ENCODE measurements around the gene TBX1. TPM values are rescaled to one million over a fixed set of nuclear protein-coding genes. Genes with fewer than 3 reads are reported as not detected.
"Not testable (repeated sequence)": the region's sequence is repeated elsewhere in the genome, so short reads cannot be mapped to it uniquely, and the experiment has no call there.

Gene TBX1
- total RNA-seq, 2 experiments from 2014 or later, result not detected

DNA sequence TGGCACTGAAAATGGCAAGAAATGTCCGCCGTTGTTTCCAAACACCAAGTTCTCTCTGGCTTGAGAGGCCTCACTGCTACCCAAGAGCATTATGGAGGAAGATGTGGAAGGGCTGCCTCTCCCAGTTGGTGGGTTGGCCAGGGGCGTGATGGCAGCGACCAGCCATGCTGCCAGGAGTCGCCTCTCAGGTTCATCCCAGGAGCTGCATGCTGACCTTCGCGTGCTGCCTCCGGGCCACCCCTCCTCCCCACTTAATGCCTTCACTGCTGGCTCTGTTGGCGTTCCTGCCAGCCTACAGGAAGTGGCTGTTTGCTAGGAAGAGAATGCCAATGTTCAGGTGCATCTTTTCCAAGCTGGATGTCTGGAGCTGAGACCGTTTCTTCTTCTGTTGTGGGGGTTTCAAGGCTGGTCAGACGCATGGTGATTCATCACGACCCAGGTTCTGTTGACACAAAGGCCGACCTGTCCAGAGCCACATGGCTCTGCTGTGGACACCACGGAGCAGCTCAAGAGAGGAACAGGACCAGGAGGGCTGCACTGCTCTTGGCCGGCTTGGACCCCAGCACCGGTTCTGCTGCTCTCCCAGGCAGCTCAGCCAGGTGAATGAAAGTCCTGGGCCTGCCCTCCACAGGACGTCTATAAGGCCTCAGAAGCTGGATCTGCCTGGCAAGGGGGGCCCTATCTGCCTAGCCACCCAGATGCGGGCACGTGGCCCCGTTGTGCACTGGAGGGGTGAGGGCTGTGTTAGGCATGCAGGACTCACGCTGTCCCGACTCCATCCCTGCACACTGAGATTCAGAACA is 25.1 kb downstream of the TBX1 start:
- peaks cover 8% of the 10 kb centered on the region for H3K27me3 Mint-ChIP-seq
- H3K4me1 Mint-ChIP-seq, result no peaks in the 10 kb centered on the region
- no peak overlapping the region for H3K4me3 Mint-ChIP-seq
- no peaks in the 10 kb centered on the region for H3K9me3 Mint-ChIP-seq
- H3K36me3 Mint-ChIP-seq, result peaks cover 8% of the 10 kb centered on the region
- no peak for DNase-seq
- H3K27ac Mint-ChIP-seq, result no peak overlapping the region

DNA sequence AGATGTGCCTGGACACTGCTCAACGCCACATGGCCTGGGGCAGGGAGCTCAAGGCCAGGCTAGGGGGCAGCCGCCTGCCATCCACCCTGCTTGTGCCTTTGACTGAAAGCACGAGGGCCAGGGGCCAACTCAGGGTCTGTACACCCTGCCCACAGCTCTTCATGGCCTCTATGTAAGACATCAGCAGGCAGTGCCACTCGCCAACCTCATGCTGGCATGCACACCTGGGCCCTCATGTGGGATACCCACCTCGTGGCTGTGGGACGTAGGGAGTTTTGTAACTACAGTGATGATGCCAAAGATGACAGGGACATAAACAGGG is 25.6 kb downstream of the TBX1 start:
- Mint-ChIP-seq H3K4me1 (no peaks in the 10 kb centered on the region), H3K4me3 (no peak overlapping the region), H3K27ac (no peak overlapping the region), H3K27me3 (peaks cover 5% of the 10 kb centered on the region), H3K9me3 (no peaks in the 10 kb centered on the region), H3K36me3 (peaks cover 11% of the 10 kb centered on the region)
- no peak for DNase-seq

DNA sequence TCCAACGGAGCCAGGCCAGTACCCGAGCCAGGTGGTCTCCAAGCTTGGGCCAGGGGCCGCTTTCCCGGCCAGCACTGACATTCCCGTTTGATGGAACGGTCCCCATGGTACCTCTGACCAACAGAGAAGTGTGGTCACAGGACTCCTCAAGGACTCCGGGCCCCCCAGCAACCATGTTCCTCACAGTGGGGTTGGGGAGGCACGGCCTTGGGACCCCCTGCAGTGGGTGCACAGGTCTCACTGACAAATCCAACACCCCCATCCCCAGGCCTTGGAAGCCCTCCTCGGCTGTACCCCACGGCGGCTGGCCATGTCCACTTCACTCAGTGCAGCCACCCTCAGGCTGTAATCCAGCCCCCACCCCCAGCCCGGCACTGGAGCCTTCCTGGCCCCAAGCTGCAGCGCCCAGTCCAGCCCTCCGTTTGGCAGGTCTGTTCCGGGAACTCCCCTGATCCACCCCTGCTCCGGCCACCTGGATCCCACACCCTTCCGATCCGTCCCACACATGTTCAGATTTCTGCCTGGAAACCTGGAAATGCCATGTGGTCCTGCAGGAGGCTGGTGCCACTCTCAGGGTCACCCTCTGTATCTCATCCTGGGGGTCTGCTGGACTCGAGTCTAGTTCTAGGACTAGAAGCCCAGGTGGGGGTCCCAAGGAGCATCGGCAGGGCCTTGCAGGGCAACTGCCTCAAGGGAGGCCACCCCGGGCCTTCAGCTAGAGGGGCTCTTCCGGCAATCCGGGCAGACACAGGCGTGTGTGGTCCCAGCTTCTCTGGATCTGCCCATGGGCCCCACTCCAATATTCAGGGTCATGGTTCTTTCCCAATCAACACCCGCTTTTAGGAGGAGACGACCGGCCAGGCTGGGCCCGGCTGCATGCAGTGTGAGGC is 26.6 kb downstream of the TBX1 start:
- no peaks in the 10 kb centered on the region for H3K9me3 Mint-ChIP-seq
- no peaks in the 10 kb centered on the region for H3K27me3 Mint-ChIP-seq
- no peak for DNase-seq
- H3K27ac Mint-ChIP-seq, result no peak overlapping the region
- peaks cover 21% of the 10 kb centered on the region for H3K36me3 Mint-ChIP-seq
- no peaks in the 10 kb centered on the region for H3K4me1 Mint-ChIP-seq
- no peak overlapping the region for H3K4me3 Mint-ChIP-seq

DNA sequence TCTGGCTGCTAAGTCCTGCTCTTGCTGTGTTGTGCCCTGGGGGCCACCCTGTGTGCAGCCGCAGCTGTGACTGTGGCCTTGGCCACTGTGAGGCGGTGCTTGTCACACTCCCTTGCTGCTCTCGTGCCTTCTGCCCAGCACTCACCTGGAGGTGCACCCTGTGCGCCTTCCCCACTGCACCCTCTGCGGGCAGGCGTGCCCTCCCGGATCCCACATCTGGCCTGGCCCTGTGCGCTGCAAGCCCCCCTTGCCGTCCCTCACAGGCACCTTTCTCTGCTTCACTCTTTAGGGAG is 27.2 kb downstream of the TBX1 start:
- no peak for DNase-seq
- no peak overlapping the region for H3K27ac Mint-ChIP-seq
- no peak overlapping the region for H3K4me3 Mint-ChIP-seq
- H3K4me1 Mint-ChIP-seq, result no peaks in the 10 kb centered on the region
- peaks cover 2% of the 10 kb centered on the region for H3K9me3 Mint-ChIP-seq
- no peaks in the 10 kb centered on the region for H3K27me3 Mint-ChIP-seq
- peaks cover 26% of the 10 kb centered on the region for H3K36me3 Mint-ChIP-seq

DNA sequence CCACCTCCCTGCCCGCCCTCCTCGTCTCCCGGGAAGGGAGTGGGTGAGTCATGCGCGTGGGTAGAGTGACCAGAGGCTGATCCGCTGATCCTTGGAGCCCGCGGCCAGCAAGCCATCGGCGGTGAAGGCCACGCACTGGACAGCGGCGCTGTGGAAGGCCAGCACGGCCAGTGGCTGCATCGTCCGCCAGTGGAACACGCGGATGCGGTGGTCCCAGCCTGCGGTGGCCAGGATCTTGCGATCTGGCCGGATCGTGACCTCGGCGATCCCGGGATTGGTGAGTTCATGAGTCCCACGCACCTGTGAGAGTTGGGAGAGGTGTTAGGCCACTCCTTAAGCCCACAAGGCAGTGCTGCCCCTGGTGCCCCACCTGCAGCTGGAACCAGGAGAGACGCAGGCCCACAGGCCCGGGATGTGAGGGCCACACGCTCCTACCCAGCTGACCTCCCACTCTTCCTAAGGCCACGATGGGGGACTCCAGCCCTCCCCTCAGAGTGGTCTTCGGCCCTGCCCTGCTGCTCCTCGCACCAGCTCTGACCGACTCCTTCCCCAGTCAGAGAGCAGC is 28.2 kb downstream of the TBX1 start:
- no peak for DNase-seq
- peaks cover 9% of the 10 kb centered on the region for H3K9me3 Mint-ChIP-seq
- no peaks in the 10 kb centered on the region for H3K4me1 Mint-ChIP-seq
- H3K4me3 Mint-ChIP-seq, result no peak overlapping the region
- H3K36me3 Mint-ChIP-seq, result peaks cover 34% of the 10 kb centered on the region
- no peak overlapping the region for H3K27ac Mint-ChIP-seq
- H3K27me3 Mint-ChIP-seq, result no peaks in the 10 kb centered on the region

DNA sequence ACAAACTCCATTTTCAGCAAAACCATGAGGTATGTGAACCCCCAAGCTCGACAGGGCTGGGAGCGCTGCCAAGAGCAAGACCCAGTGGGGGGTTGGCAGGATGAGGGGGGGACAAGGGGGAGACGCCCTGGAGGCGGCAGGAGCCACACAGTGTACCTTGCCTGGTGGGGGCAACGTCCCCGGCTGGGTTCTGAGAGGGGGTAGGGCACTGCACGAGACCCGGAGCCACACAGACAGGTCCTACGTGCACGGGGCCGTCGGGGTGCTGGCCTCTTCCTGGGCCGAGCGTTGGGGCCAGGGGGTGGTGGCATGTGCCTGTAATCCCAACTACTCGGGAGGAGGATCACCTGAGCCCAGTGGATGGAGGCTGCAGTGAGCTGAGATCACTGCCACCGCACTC is 28.8 kb downstream of the TBX1 start:
- Mint-ChIP-seq H3K4me1 (no peaks in the 10 kb centered on the region), H3K36me3 (peaks cover 39% of the 10 kb centered on the region), H3K27ac (no peak overlapping the region), H3K9me3 (peaks cover 9% of the 10 kb centered on the region), H3K4me3 (no peak overlapping the region), H3K27me3 (no peaks in the 10 kb centered on the region)
- DNase-seq, result no peak

DNA sequence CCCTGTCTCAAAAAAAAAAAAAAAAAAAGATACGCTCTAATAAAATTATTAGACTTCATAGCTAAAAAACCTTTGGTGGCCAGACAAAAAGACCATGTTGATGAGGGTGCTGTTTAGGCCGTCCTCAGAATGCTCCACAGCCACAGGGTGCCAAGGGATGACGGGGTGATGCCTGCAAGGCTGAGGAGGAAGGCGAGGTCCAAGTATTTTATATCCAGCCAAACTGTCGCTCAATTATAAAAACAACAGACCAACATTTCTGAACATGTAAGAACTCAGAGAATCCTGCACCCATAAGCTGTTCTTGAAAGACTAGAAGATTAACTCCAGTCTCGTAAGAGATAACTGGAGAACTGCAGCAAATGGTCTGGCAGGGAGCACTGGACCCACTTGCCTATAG is 29.2 kb downstream of the TBX1 start:
- no peak for DNase-seq
- Mint-ChIP-seq H3K36me3 (peaks cover 41% of the 10 kb centered on the region), H3K4me1 (no peaks in the 10 kb centered on the region), H3K27ac (no peak overlapping the region), H3K27me3 (no peaks in the 10 kb centered on the region), H3K4me3 (no peak overlapping the region), H3K9me3 (peaks cover 9% of the 10 kb centered on the region)

DNA sequence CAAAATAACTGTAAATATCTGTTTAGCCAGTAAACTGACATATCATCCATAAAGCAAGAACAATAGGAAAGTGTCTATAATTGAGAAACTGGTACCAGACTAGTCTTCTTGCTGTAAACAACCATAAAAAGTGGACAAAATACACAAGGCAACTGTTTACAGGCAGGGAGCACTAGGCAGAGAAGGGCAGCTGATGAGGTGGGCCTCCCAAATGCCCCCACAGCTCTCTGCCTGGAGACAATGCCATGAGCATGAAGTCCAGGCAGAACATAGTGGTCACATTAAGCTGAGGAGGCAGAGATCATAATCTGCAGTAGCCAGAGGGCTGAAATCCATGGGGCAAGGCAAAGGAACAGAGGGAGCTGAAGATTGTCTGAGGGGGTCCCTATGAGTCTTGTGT is 30.7 kb downstream of the TBX1 start:
- Mint-ChIP-seq H3K27me3 (no peaks in the 10 kb centered on the region), H3K36me3 (peaks cover 43% of the 10 kb centered on the region), H3K4me3 (no peak overlapping the region), H3K9me3 (peaks cover 9% of the 10 kb centered on the region), H3K4me1 (no peaks in the 10 kb centered on the region), H3K27ac (no peak overlapping the region)
- no peak for DNase-seq

DNA sequence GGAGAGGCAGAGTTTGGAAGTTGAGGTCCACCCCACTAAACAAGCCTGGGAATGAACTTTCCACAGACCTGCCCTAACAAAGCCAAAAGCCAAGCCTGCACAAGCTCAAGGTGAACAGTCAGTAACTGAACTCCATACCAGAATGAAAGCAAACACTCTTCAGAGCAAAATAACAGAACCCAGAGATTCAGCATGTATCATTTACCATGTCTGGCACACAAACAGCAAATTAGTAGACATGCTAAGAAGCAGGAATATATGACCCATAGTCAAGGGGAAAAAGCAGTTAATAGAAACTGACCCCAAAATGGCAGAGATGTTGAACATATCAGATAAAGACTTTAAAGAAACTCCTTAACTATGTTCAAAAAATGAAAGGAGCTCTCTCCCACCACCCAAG is 31.3 kb downstream of the TBX1 start:
- DNase-seq, result no peak
- Mint-ChIP-seq H3K36me3 (peaks cover 43% of the 10 kb centered on the region), H3K4me3 (no peak overlapping the region), H3K4me1 (no peaks in the 10 kb centered on the region), H3K27me3 (no peaks in the 10 kb centered on the region), H3K9me3 (peaks cover 9% of the 10 kb centered on the region), H3K27ac (no peak overlapping the region)

DNA sequence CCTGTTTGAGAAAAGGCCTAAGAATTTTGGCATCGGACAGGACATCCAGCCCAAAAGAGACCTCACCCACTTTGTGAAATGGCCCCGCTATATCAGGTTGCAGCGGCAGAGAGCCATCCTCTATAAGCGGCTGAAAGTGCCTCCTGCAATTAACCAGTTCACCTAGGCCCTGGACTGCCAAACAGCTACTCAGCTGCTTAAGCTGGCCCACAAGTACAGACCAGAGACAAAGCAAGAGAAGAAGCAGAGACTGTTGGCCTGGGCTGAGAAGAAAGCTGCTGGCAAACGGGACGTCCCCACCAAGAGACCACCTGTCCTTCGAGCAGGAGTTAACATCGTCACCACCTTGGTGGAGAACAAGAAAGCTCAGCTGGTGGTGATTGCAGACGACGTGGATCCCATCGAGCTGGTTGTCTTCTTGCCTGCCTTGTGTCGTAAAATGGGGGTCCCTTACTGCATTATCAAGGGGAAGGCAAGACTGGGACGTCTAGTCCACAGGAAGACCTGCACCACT is 31.9 kb downstream of the TBX1 start:
- not testable (repeated sequence) for H3K4me3 Mint-ChIP-seq, H3K27me3 Mint-ChIP-seq, H3K4me1 Mint-ChIP-seq, DNase-seq, H3K27ac Mint-ChIP-seq, H3K9me3 Mint-ChIP-seq
- peaks cover 41% of the 10 kb centered on the region for H3K36me3 Mint-ChIP-seq

DNA sequence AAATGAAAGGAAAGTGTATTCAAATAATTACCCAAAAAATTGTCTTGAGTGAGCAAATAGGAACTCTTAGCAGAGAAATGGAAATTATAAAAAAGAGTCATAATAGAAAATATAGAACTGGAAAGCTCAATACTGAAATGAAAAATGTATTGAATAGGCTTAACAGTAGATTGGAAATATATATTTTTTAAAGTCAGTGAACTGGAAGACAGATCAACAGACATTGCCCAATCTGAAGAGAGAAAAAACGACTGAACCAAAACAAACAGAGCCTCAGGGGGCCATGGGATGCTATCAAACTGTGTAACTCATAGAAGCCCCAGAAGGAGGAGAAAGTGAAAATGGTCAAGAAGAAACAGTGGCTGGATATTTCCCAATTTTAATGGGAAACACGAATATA is 32.6 kb downstream of the TBX1 start:
- Mint-ChIP-seq H3K36me3 (peaks cover 41% of the 10 kb centered on the region), H3K4me3 (no peak overlapping the region), H3K27ac (no peak overlapping the region), H3K9me3 (peaks cover 9% of the 10 kb centered on the region), H3K27me3 (no peaks in the 10 kb centered on the region), H3K4me1 (no peaks in the 10 kb centered on the region)
- DNase-seq, result no peak

DNA sequence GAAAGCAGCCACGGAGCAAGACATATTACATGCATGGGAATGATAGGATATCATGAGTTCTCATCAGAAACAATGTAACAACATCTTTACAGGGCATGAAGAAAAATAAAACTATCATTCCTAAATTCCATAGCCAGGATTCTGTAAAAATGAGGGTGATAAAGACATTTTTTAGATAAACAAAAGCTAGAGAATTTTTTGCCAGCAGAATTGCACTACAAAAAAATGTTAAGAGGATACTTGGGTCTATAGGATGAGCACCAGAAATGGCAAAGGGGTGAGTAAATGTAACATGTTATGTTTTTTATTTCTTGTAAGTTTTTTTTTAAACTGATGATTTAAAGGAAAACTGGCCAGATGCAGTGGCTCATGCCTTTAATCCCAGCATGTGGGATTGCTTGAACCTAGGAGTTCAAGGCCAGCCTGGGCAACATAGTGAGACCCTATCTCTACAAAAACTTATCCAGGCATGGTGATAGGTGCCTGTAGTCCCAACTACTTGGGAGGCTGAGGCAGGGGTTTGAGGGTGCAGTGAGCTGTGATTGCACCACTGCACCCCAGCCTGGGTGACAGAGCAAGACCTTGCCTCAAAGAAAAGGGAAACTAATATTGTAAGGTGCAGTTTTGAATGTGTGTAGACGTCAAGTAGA is 33.2 kb downstream of the TBX1 start:
- Mint-ChIP-seq H3K4me1 (no peaks in the 10 kb centered on the region), H3K36me3 (peaks cover 41% of the 10 kb centered on the region), H3K9me3 (peaks cover 9% of the 10 kb centered on the region), H3K4me3 (no peak overlapping the region), H3K27ac (no peak overlapping the region), H3K27me3 (no peaks in the 10 kb centered on the region)
- no peak for DNase-seq

DNA sequence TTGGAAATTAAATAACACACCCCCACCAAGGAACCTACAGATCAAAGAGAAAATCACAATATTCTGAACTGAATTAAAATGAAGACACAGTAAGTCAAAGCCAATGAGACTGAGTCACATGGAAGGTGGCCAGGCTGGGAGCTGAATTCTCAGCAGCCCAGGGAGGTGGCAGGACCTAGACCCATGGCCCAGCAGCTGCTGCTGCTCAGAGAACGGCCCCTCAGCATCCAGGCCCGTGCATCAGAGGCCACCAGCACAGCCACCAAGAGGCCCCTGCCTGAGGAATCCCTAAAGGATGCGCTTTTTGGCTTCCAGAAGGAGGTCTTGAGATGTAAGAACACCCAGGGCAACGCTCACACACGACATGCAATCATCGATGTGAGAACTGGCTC is 35.0 kb downstream of the TBX1 start:
- no peak overlapping the region for H3K27ac Mint-ChIP-seq
- H3K9me3 Mint-ChIP-seq, result peaks cover 9% of the 10 kb centered on the region
- no peak for DNase-seq
- peaks cover 36% of the 10 kb centered on the region for H3K36me3 Mint-ChIP-seq
- H3K4me1 Mint-ChIP-seq, result no peaks in the 10 kb centered on the region
- no peak overlapping the region for H3K4me3 Mint-ChIP-seq
- H3K27me3 Mint-ChIP-seq, result no peaks in the 10 kb centered on the region

DNA sequence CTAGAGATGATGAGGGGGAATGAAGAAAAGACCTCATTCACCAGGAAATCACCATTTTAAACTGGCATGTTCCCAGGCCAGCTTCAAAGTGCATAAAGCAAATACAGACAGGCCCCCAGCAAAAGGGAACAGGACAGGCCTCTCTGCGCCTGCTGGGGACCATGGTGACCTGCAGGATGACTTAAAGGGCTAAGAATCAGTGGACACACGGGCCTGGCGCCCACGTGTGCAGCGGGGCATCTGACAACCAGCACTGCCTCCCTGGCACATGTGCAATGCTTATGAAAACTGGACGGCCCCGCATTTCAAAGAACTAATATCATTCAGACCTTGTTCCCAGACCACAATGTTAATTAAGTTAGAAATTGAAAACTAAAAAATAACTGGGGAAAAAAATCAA is 35.6 kb downstream of the TBX1 start:
- DNase-seq, result no peak
- H3K27ac Mint-ChIP-seq, result no peak overlapping the region

More for the DNA sequence above, 35.6 kb downstream of the TBX1 start:
- no peaks in the 10 kb centered on the region for H3K4me1 Mint-ChIP-seq
- no peaks in the 10 kb centered on the region for H3K27me3 Mint-ChIP-seq
- peaks cover 9% of the 10 kb centered on the region for H3K9me3 Mint-ChIP-seq
- H3K36me3 Mint-ChIP-seq, result peaks cover 33% of the 10 kb centered on the region
- no peak overlapping the region for H3K4me3 Mint-ChIP-seq

Measured in activated naive CD8-positive, alpha-beta T cell treated with anti-CD3 and anti-CD28 coated beads for 36 hours (primary cell).